SJCRH30 (cell line): ENCODE data around the gene CUL4A. TPM values are rescaled to one million over a fixed set of nuclear protein-coding genes. Genes with fewer than 3 reads are reported as not detected.
"Not testable (repeated sequence)": the region's sequence is repeated elsewhere in the genome, so short reads cannot be mapped to it uniquely, and the experiment has no call there.

Experiments
- DNase-seq, 2 experiments: peaks; one replicate each; pipeline ENCODE4 v3.0.0-alpha.2; 2015 to 2020
- H3K27ac ChIP-seq: fragments of 250-450 bp; sonication (Bioruptor Pico); 2 replicates; pipeline ENCODE4 v1.5.1; 2020; ENCODE audit warnings: mild to moderate bottlenecking, moderate library complexity
- H3K27me3 ChIP-seq: fragments of 250-450 bp; sonication (Bioruptor Pico); 2 replicates; pipeline ENCODE4 v1.5.1; 2020; ENCODE audit warnings: mild to moderate bottlenecking, moderate library complexity
- H3K36me3 ChIP-seq: fragments of 250-450 bp; sonication (Bioruptor Pico); 2 replicates; pipeline ENCODE4 v1.5.1; 2020; ENCODE audit warnings: mild to moderate bottlenecking, moderate library complexity
- H3K4me1 ChIP-seq: fragments of 250-450 bp; sonication (Bioruptor Pico); 2 replicates; pipeline ENCODE4 v1.5.1; 2020; ENCODE audit warnings: mild to moderate bottlenecking, moderate library complexity
- H3K4me3 ChIP-seq: fragments of 250-450 bp; sonication (Bioruptor Pico); 2 replicates; pipeline ENCODE4 v1.5.1; 2020; ENCODE audit warnings: mild to moderate bottlenecking, moderate library complexity
- H3K9me3 ChIP-seq: fragments of 250-450 bp; sonication (Bioruptor Pico); replicated peaks from 2 replicates; pipeline ENCODE4 v1.5.1; 2020; ENCODE audit warnings: mild to moderate bottlenecking, moderate library complexity
- total RNA-seq: library from RNA; depleted of rRNA; stranded (reverse); fragments of >200 nt; shearing (Covaris generic); gene quantifications from 2 replicates; pipeline ENCODE4 v1.2.3, GENCODE V29; 2014

CUL4A gene
- total RNA-seq, 1 experiment from 2014 or later = 67.4 TPM

- H3K27ac ChIP-seq = no peak overlapping the region
- no peaks in the 10 kb centered on the region for H3K9me3 ChIP-seq
- no peaks in the 10 kb centered on the region for H3K36me3 ChIP-seq
- H3K27me3 ChIP-seq = no peaks in the 10 kb centered on the region
- peak; percentile 51 to 66 for DNase-seq
- H3K4me3 ChIP-seq = peak overlapping the region; percentile 51
- H3K4me1 ChIP-seq = no peaks in the 10 kb centered on the region
Observed at GRCh38 chr13:113292021-113292862, 82.8 kb downstream of the CUL4A start.

- no peaks in the 10 kb centered on the region for H3K27me3 ChIP-seq
- H3K27ac ChIP-seq = no peak overlapping the region
- H3K4me3 ChIP-seq = no peak overlapping the region
- no peak for DNase-seq
- peaks cover 2% of the 10 kb centered on the region; the same call in 1 of the 2 replicates for H3K4me1 ChIP-seq
- H3K36me3 ChIP-seq = no peaks in the 10 kb centered on the region
- no peaks in the 10 kb centered on the region for H3K9me3 ChIP-seq
Observed at GRCh38 chr13:113293686-113294085, 84.3 kb downstream of the CUL4A start.

GRCh38 chr13:113295776-113296175 is 86.4 kb downstream of the CUL4A start:
- Histone ChIP-seq H3K36me3 (no peaks in the 10 kb centered on the region), H3K4me1 (peaks cover 2% of the 10 kb centered on the region; the same call in 1 of the 2 replicates), H3K27me3 (no peaks in the 10 kb centered on the region), H3K27ac (no peak overlapping the region), H3K4me3 (no peak overlapping the region), H3K9me3 (no peaks in the 10 kb centered on the region)
- no peak for DNase-seq

- Histone ChIP-seq H3K27ac (peak within 1 kb of the TSS; percentile 60), H3K4me3 (peak within 1 kb of the TSS; percentile 82), H3K36me3 (no peaks in the 10 kb centered on the region), H3K4me1 (peaks cover 2% of the 10 kb centered on the region; the same call in 1 of the 2 replicates), H3K9me3 (no peaks in the 10 kb centered on the region), H3K27me3 (no peaks in the 10 kb centered on the region)
- peak; percentile 96 to 98 for DNase-seq
Observed at GRCh38 chr13:113296823-113297369, 87.5 kb downstream of the CUL4A start, which contains the start of gene LAMP1. Gene LAMP1, plus strand, starts transcription at chr13:113297239. Its CDS starts 196 bp downstream, at chr13:113297435.

GRCh38 chr13:113297370-113298042 is 88.1 kb downstream of the CUL4A start:
- Histone ChIP-seq H3K9me3 (no peaks in the 10 kb centered on the region), H3K4me3 (peak overlapping the region; percentile 82), H3K27ac (no peak overlapping the region), H3K27me3 (no peaks in the 10 kb centered on the region), H3K4me1 (peaks cover 2% of the 10 kb centered on the region; the same call in 1 of the 2 replicates), H3K36me3 (no peaks in the 10 kb centered on the region)
- peak in 1 of 2 experiments; percentile 19 for DNase-seq

GRCh38 chr13:113298043-113298945 is 88.9 kb downstream of the CUL4A start:
- H3K36me3 ChIP-seq = no peaks in the 10 kb centered on the region
- H3K4me3 ChIP-seq = peak overlapping the region; percentile 82
- peaks cover 2% of the 10 kb centered on the region; the same call in 1 of the 2 replicates for H3K4me1 ChIP-seq
- H3K27me3 ChIP-seq = no peaks in the 10 kb centered on the region
- H3K27ac ChIP-seq = no peak overlapping the region
- no peak for DNase-seq
- H3K9me3 ChIP-seq = no peaks in the 10 kb centered on the region

GRCh38 chr13:113299951-113300350 is 90.5 kb downstream of the CUL4A start:
- no peak overlapping the region for H3K27ac ChIP-seq
- DNase-seq = no peak
- no peak overlapping the region for H3K4me3 ChIP-seq
- no peaks in the 10 kb centered on the region for H3K9me3 ChIP-seq
- no peaks in the 10 kb centered on the region for H3K36me3 ChIP-seq
- peaks cover 2% of the 10 kb centered on the region; the same call in 1 of the 2 replicates for H3K4me1 ChIP-seq
- H3K27me3 ChIP-seq = no peaks in the 10 kb centered on the region

GRCh38 chr13:113302986-113303385 is 93.6 kb downstream of the CUL4A start:
- Histone ChIP-seq H3K36me3 (no peaks in the 10 kb centered on the region), H3K27me3 (no peaks in the 10 kb centered on the region), H3K4me1 (peaks cover 2% of the 10 kb centered on the region; the same call in 1 of the 2 replicates), H3K27ac (no peak overlapping the region), H3K4me3 (no peak overlapping the region), H3K9me3 (no peaks in the 10 kb centered on the region)
- no peak for DNase-seq

GRCh38 chr13:113304121-113304520 is 94.7 kb downstream of the CUL4A start:
- H3K36me3 ChIP-seq = no peaks in the 10 kb centered on the region
- H3K4me1 ChIP-seq = no peaks in the 10 kb centered on the region
- no peak for DNase-seq
- no peak overlapping the region for H3K27ac ChIP-seq
- no peaks in the 10 kb centered on the region for H3K27me3 ChIP-seq
- H3K4me3 ChIP-seq = no peak overlapping the region
- H3K9me3 ChIP-seq = no peaks in the 10 kb centered on the region

GRCh38 chr13:113305208-113305607 is 95.8 kb downstream of the CUL4A start:
- Histone ChIP-seq H3K4me3 (no peak overlapping the region), H3K27ac (no peak overlapping the region), H3K36me3 (no peaks in the 10 kb centered on the region), H3K27me3 (no peaks in the 10 kb centered on the region), H3K9me3 (no peaks in the 10 kb centered on the region), H3K4me1 (no peaks in the 10 kb centered on the region)
- DNase-seq = no peak

- Histone ChIP-seq H3K27ac (no peak overlapping the region), H3K36me3 (no peaks in the 10 kb centered on the region), H3K4me3 (no peak overlapping the region), H3K9me3 (no peaks in the 10 kb centered on the region), H3K4me1 (no peaks in the 10 kb centered on the region), H3K27me3 (no peaks in the 10 kb centered on the region)
- DNase-seq = no peak
Observed at GRCh38 chr13:113307491-113307890, 98.1 kb downstream of the CUL4A start.

GRCh38 chr13:113309473-113309872 is 100.1 kb downstream of the CUL4A start:
- DNase-seq = no peak
- Histone ChIP-seq H3K9me3 (no peaks in the 10 kb centered on the region), H3K4me1 (no peaks in the 10 kb centered on the region), H3K27me3 (no peaks in the 10 kb centered on the region), H3K4me3 (no peak overlapping the region), H3K36me3 (no peaks in the 10 kb centered on the region), H3K27ac (no peak overlapping the region)

- not testable (repeated sequence) for DNase-seq
Observed at GRCh38 chr13:113314112-113314511, 104.7 kb downstream of the CUL4A start.

GRCh38 chr13:113314895-113315470 is 105.6 kb downstream of the CUL4A start:
- H3K4me3 ChIP-seq, H3K27ac ChIP-seq, H3K9me3 ChIP-seq, DNase-seq, H3K36me3 ChIP-seq, H3K27me3 ChIP-seq, H3K4me1 ChIP-seq: not testable (repeated sequence)

More at GRCh38 chr13:113314112-113314511, 104.7 kb downstream of the CUL4A start:
- not testable (repeated sequence) for H3K9me3 ChIP-seq, H3K27me3 ChIP-seq, H3K36me3 ChIP-seq, H3K4me1 ChIP-seq, H3K4me3 ChIP-seq, H3K27ac ChIP-seq
